HEK293T (cell line): Measurements from ENCODE around the gene CYP1B1.

Experiments used
- CTCF ChIA-PET: fragments of 350-600 bp; formaldehyde crosslinking; extraction: SDS; loops from one replicate; lab custom pipeline; 2021; ENCODE audit warnings: antibody characterized with exemption, inconsistent platforms; lab: Yijun Ruan, JAX
- POLR2A ChIA-PET: fragments of 350-600 bp; formaldehyde crosslinking; extraction: SDS; loops from one replicate; lab custom pipeline; 2020; ENCODE audit warnings: antibody characterized with exemption, inconsistent platforms; lab: Yijun Ruan, JAX
- DNase-seq: peaks from one replicate; pipeline ENCODE4 v3.0.0; 2012; ENCODE audit warnings: mixed read lengths; ENCODE audit errors: extremely low spot score
- ARNT ChIP-seq: fragments of 450-650 bp; IDR thresholded peaks from 2 replicates; pipeline ENCODE4 v1.6.1; 2017; ENCODE audit warnings: mild to moderate bottlenecking
- BHLHE40 ChIP-seq: fragments of 450-650 bp; IDR thresholded peaks from 2 replicates; pipeline ENCODE4 v1.6.1; 2016; ENCODE audit warnings: mild to moderate bottlenecking, moderate library complexity, borderline replicate concordance
- CTBP1 ChIP-seq: fragments of 450-650 bp; IDR thresholded peaks from 2 replicates; pipeline ENCODE4 v1.6.1; 2016; ENCODE audit warnings: borderline replicate concordance
- ELF4 ChIP-seq: fragments of 450-650 bp; IDR thresholded peaks from 2 replicates; pipeline ENCODE4 v1.6.1; 2017; ENCODE audit warnings: antibody characterized with exemption
- FOXA1 ChIP-seq: fragments of 450-650 bp; IDR thresholded peaks from 2 replicates; pipeline ENCODE4 v1.6.1; 2016; ENCODE audit warnings: mild to moderate bottlenecking
- FOXK2 ChIP-seq: fragments of 450-650 bp; IDR thresholded peaks from 2 replicates; pipeline ENCODE4 v1.6.1; 2016; ENCODE audit warnings: mild to moderate bottlenecking
- FOXM1 ChIP-seq: fragments of 450-650 bp; IDR thresholded peaks from 2 replicates; pipeline ENCODE4 v1.6.1; 2017; ENCODE audit warnings: mild to moderate bottlenecking, borderline replicate concordance
- HDGF ChIP-seq: fragments of 450-650 bp; IDR thresholded peaks from 2 replicates; pipeline ENCODE4 v1.6.1; 2017; ENCODE audit warnings: antibody characterized with exemption, borderline replicate concordance
- L3MBTL2 ChIP-seq: fragments of 450-650 bp; conservative IDR thresholded peaks from 2 replicates; pipeline ENCODE4 v1.6.1; 2016; ENCODE audit warnings: mild to moderate bottlenecking
- LEF1 ChIP-seq: fragments of 450-650 bp; IDR thresholded peaks from 2 replicates; pipeline ENCODE4 v1.6.1; 2017; ENCODE audit warnings: mild to moderate bottlenecking, borderline replicate concordance
- NFRKB ChIP-seq: fragments of 450-650 bp; IDR thresholded peaks from 2 replicates; pipeline ENCODE4 v1.6.1; 2016; ENCODE audit warnings: mild to moderate bottlenecking, moderate library complexity
- PKNOX1 ChIP-seq: fragments of 450-650 bp; IDR thresholded peaks from 2 replicates; pipeline ENCODE4 v1.6.1; 2016
- SP1 ChIP-seq: fragments of 450-650 bp; IDR thresholded peaks from 2 replicates; pipeline ENCODE4 v1.6.1; 2017
- SUZ12 ChIP-seq: fragments of 450-650 bp; IDR thresholded peaks from 2 replicates; pipeline ENCODE4 v1.6.1; 2016; ENCODE audit warnings: mild to moderate bottlenecking
- TARDBP ChIP-seq: fragments of 450-650 bp; IDR thresholded peaks from 2 replicates; pipeline ENCODE4 v1.6.1; 2016
- ZNF384 ChIP-seq: fragments of 450-650 bp; IDR thresholded peaks from 2 replicates; pipeline ENCODE4 v1.6.1; 2016

CYP1B1 gene

GRCh38 chr2:38100328-38100727 is 24.4 kb upstream of the CYP1B1 start:
- POLR2A ChIA-PET = no interaction called here
- TF ChIP-seq CTBP1 = no peak
- no peak for TF ChIP-seq SUZ12
- TF ChIP-seq ARNT = no peak
- no peak for TF ChIP-seq L3MBTL2
- no peak for TF ChIP-seq HDGF
- TF ChIP-seq ZNF384 = no peak
- TF ChIP-seq PKNOX1 = no peak
- no peak for TF ChIP-seq SP1
- TF ChIP-seq FOXM1 = no peak
- TF ChIP-seq FOXK2 = no peak
- no peak for TF ChIP-seq BHLHE40
- TF ChIP-seq TARDBP = no peak
- TF ChIP-seq LEF1 = no peak
- TF ChIP-seq FOXA1 = no peak
- no peak for TF ChIP-seq ELF4
- no peak for TF ChIP-seq NFRKB
- CTCF ChIA-PET = no interaction called here
- no peak for DNase-seq

- POLR2A ChIA-PET = no interaction called here
Measured at GRCh38 chr2:38099099-38100028, 23.4 kb upstream of the CYP1B1 start.

GRCh38 chr2:38098421-38099098 is 22.6 kb upstream of the CYP1B1 start:
- DNase-seq = no peak
- POLR2A ChIA-PET = no interaction called here
- CTCF ChIA-PET = interaction anchor here (0.6 to 0.8 kb wide), 3 partner anchors 17 to 176 kb away, joined by 4 to 7 read pairs (median 5); no protein-coding TSS in a partner anchor
- no peak for TF ChIP-seq ARNT
- no peak for TF ChIP-seq LEF1
- no peak for TF ChIP-seq CTBP1
- TF ChIP-seq HDGF = no peak
- no peak for TF ChIP-seq FOXA1
- TF ChIP-seq FOXM1 = no peak
- TF ChIP-seq TARDBP = no peak
- no peak for TF ChIP-seq BHLHE40
- TF ChIP-seq SUZ12 = no peak
- no peak for TF ChIP-seq SP1
- TF ChIP-seq ZNF384 = no peak
- TF ChIP-seq PKNOX1 = no peak
- TF ChIP-seq NFRKB = no peak

More at GRCh38 chr2:38099099-38100028, 23.4 kb upstream of the CYP1B1 start:
- CTCF ChIA-PET = interaction anchor here (0.5 kb wide), 1 partner anchor 77 kb away, joined by 3 read pairs; no protein-coding TSS in a partner anchor
- TF ChIP-seq SUZ12 (no peak), BHLHE40 (no peak), FOXM1 (no peak), ELF4 (no peak), TARDBP (no peak), SP1 (no peak), ARNT (no peak), LEF1 (no peak), HDGF (no peak)
- DNase-seq = no peak

- ChIA-PET CTCF (interaction anchor here (0.6 to 0.8 kb wide), 3 partner anchors 18 to 177 kb away, joined by 4 to 7 read pairs (median 5); no protein-coding TSS in a partner anchor), POLR2A (no interaction called here)
- TF ChIP-seq PKNOX1 (no peak), ELF4 (no peak), ZNF384 (no peak), SUZ12 (no peak), HDGF (no peak), SP1 (no peak), FOXA1 (no peak), L3MBTL2 (no peak), FOXK2 (no peak), NFRKB (no peak), TARDBP (no peak), BHLHE40 (no peak), ARNT (no peak), FOXM1 (no peak), CTBP1 (no peak), LEF1 (no peak)
- DNase-seq = no peak
Measured at GRCh38 chr2:38097988-38098385, 22.0 kb upstream of the CYP1B1 start.

GRCh38 chr2:38097258-38097987 is 21.5 kb upstream of the CYP1B1 start:
- no peak for DNase-seq
- CTCF ChIA-PET = interaction anchor here (0.6 to 0.8 kb wide), 3 partner anchors 18 to 177 kb away, joined by 4 to 7 read pairs (median 5); no protein-coding TSS in a partner anchor
- TF ChIP-seq FOXM1 (no peak), CTBP1 (no peak), ARNT (no peak), LEF1 (no peak)
- POLR2A ChIA-PET = no interaction called here
